ENCODE measurements around the gene TP53.
"Not testable (repeated sequence)": the region's sequence is repeated elsewhere in the genome, so short reads cannot be mapped to it uniquely, and the experiment has no call there.

The TP53 gene

GRCh38 chr17:7673239-7673638 lies 14.1 kb downstream of the TP53 start:
- no peak for DNase-seq

- no peak for DNase-seq
These were observed 18.8 kb downstream of the TP53 start for GRCh38 chr17:7668482-7668881.

GRCh38 chr17:7667656-7668406 lies 19.5 kb downstream of the TP53 start:
- no peak for DNase-seq

- no peak for DNase-seq
These were observed 30.2 kb downstream of the TP53 start for GRCh38 chr17:7656958-7657609.

- no peak for DNase-seq
These were observed 31.8 kb downstream of the TP53 start for GRCh38 chr17:7655541-7655840.

GRCh38 chr17:7654832-7655540 lies 32.3 kb downstream of the TP53 start:
- peak; percentile 48 for DNase-seq

GRCh38 chr17:7652388-7653356 lies 34.6 kb downstream of the TP53 start:
- DNase-seq: no peak

GRCh38 chr17:7651665-7652387 lies 35.5 kb downstream of the TP53 start:
- DNase-seq: no peak

GRCh38 chr17:7651097-7651664 lies 36.1 kb downstream of the TP53 start:
- no peak for DNase-seq

GRCh38 chr17:7650509-7651096 lies 36.7 kb downstream of the TP53 start, which contains the start of gene ATP1B2:
TSS of gene ATP1B2 (plus strand) at chr17:7650926. CDS start at chr17:7651519, 593 bp downstream.
- DNase-seq: peak; percentile 27

GRCh38 chr17:7647018-7647417 lies 40.3 kb downstream of the TP53 start:
- DNase-seq: no peak

GRCh38 chr17:7646457-7646856 lies 40.8 kb downstream of the TP53 start:
- DNase-seq: no peak

GRCh38 chr17:7644775-7645174 lies 42.5 kb downstream of the TP53 start:
- DNase-seq: no peak

- not testable (repeated sequence) for DNase-seq
These were observed 45.7 kb downstream of the TP53 start for GRCh38 chr17:7641635-7642034.

GRCh38 chr17:7640783-7641182 lies 46.5 kb downstream of the TP53 start:
- DNase-seq: no peak

GRCh38 chr17:7636163-7636562 lies 51.1 kb downstream of the TP53 start:
- no peak for DNase-seq

- peak; percentile 41 for DNase-seq
These were observed 52.9 kb downstream of the TP53 start for GRCh38 chr17:7634384-7634783.

GRCh38 chr17:7633093-7633492 lies 54.2 kb downstream of the TP53 start:
- DNase-seq: no peak

GRCh38 chr17:7632492-7632894 lies 54.8 kb downstream of the TP53 start:
- peak; percentile 41 for DNase-seq

GRCh38 chr17:7631398-7632380 lies 55.6 kb downstream of the TP53 start:
- DNase-seq: no peak
